A549 (cell line): Measurements from ENCODE around the gene APLN. TPM values are rescaled to one million over a fixed set of nuclear protein-coding genes. Genes with fewer than 3 reads are reported as not detected.

Source experiments
- ATAC-seq, 2 experiments: fragments of 200-7000 bp in 1 of 2; fragments of >200 bp in 1 of 2; cut with Nextera tagmentation in 1 of 2; cut with Tn5 transposase in 1 of 2; 3 replicates each; pipeline versions ENCODE4 v1.8.0 to v1.9.1; 2018 to 2020; ENCODE audit warnings: mild to moderate bottlenecking in 1 of 2, moderate library complexity in 1 of 2
- CTCF ChIA-PET: fragments of 300-600 bp; sonication (Branson Sonifier 250); formaldehyde crosslinking; extraction: SDS; loops from one replicate; lab custom pipeline; 2021; ENCODE audit warnings: antibody characterized with exemption, inconsistent platforms; lab: Yijun Ruan, JAX
- POLR2A ChIA-PET: fragments of 350-600 bp; formaldehyde crosslinking; extraction: SDS; loops from one replicate; lab custom pipeline; 2021; ENCODE audit warnings: antibody characterized with exemption, inconsistent platforms; lab: Yijun Ruan, JAX
- DNase-seq, 2 experiments: peaks; one replicate each; pipeline versions ENCODE4 v3.0.0 to v3.0.0-alpha.2; 2011 to 2016; ENCODE audit warnings: low read depth in 1 of 2, low spot score in 1 of 2
- FAIRE-seq: peaks from 2 replicates; lab custom pipeline; 2011; peaks lifted over from hg19 to GRCh38; lab: Jason Lieb, UNC
- H3K27ac ChIP-seq, 2 experiments: fragments of >200 bp; sonication (Bioruptor Twin); formaldehyde crosslinking; 3 replicates each; pipeline ENCODE4 v1.5.1; 2016 to 2017
- H3K4me1 ChIP-seq: fragments of >200 bp; sonication (Bioruptor Twin); formaldehyde crosslinking; 3 replicates; pipeline ENCODE4 v1.6.1; 2016
- H3K4me2 ChIP-seq: fragments of >200 bp; sonication (Bioruptor Twin); formaldehyde crosslinking; 3 replicates; pipeline ENCODE4 v1.6.1; 2016
- H3K4me3 ChIP-seq: fragments of >200 bp; sonication (Bioruptor Twin); formaldehyde crosslinking; 3 replicates; pipeline ENCODE4 v1.5.1; 2016
- H3K9me3 ChIP-seq: fragments of >200 bp; sonication (Bioruptor Twin); formaldehyde crosslinking; 3 replicates; pipeline ENCODE4 v1.6.1; 2016
- CBX8 ChIP-seq: fragments of 200-600 bp; sonication (generic); IDR thresholded peaks from 2 replicates; pipeline ENCODE4 v1.6.1; 2016
- EHF ChIP-seq: fragments of 250-450 bp; sonication (Bioruptor Pico); IDR thresholded peaks from 2 replicates; pipeline ENCODE4 v1.5.0; 2020; ENCODE audit warnings: mild to moderate bottlenecking
- ELK1 ChIP-seq: fragments of 150-350 bp; IDR thresholded peaks from 2 replicates; pipeline ENCODE4 v1.6.1; 2014; ENCODE audit warnings: low read depth, mild to moderate bottlenecking, low read length
- FOXS1 ChIP-seq: fragments of 250-450 bp; sonication (Bioruptor Pico); IDR thresholded peaks from 2 replicates; pipeline ENCODE4 v1.5.0; 2020; ENCODE audit warnings: mild to moderate bottlenecking, moderate library complexity
- HES2 ChIP-seq: fragments of >200 bp; sonication (Bioruptor Twin); formaldehyde crosslinking; IDR thresholded peaks from 2 replicates; pipeline ENCODE4 v1.6.1; 2016
- HMGXB4 ChIP-seq: fragments of 250-450 bp; sonication (Bioruptor Pico); IDR thresholded peaks from 2 replicates; pipeline ENCODE4 v1.5.0; 2021; ENCODE audit warnings: mild to moderate bottlenecking, moderate library complexity, borderline replicate concordance
- HOXB13 ChIP-seq: fragments of 250-450 bp; sonication (Bioruptor Pico); IDR thresholded peaks from 2 replicates; pipeline ENCODE4 v1.5.0; 2020; ENCODE audit warnings: low read depth, mild to moderate bottlenecking, moderate library complexity
- MAZ ChIP-seq: fragments of 150-350 bp; IDR thresholded peaks from 2 replicates; pipeline ENCODE4 v1.6.1; 2014; ENCODE audit warnings: antibody characterized with exemption, low read depth, low read length, borderline replicate concordance
- MYC ChIP-seq: IDR thresholded peaks from 2 replicates; pipeline ENCODE4 v1.6.1; 2012; ENCODE audit warnings: mild to moderate bottlenecking, inconsistent platforms, low read length, improper control_type of control experiment, borderline replicate concordance
- NPAS2 ChIP-seq: fragments of 250-450 bp; sonication (Bioruptor Pico); IDR thresholded peaks from 2 replicates; pipeline ENCODE4 v1.8.0; 2022; ENCODE audit warnings: mild to moderate bottlenecking, moderate library complexity, borderline replicate concordance
- POLR2A ChIP-seq: IDR thresholded peaks from 2 replicates; pipeline ENCODE4 v1.6.1; 2012; ENCODE audit warnings: mild to moderate bottlenecking, low read length
- RAD21 ChIP-seq, 2 experiments: fragments of >200 bp in 1 of 2; sonication (Bioruptor Twin) in 1 of 2; formaldehyde crosslinking in 1 of 2; IDR thresholded peaks in 1 of 2; conservative IDR thresholded peaks in 1 of 2; 2 replicates in 1 of 2; 3 replicates in 1 of 2; pipeline ENCODE4 v1.6.1; 2012 to 2018; ENCODE audit warnings: inconsistent platforms in 1 of 2
- RARB ChIP-seq: fragments of 250-450 bp; sonication (Bioruptor Pico); IDR thresholded peaks from 2 replicates; pipeline ENCODE4 v1.8.0; 2021; ENCODE audit warnings: mild to moderate bottlenecking, moderate library complexity
- REST ChIP-seq: fragments of 200-600 bp; sonication (generic); IDR thresholded peaks from 2 replicates; pipeline ENCODE4 v1.6.1; 2016; ENCODE audit warnings: antibody characterized with exemption, mild to moderate bottlenecking, moderate library complexity
- TP53 ChIP-seq: fragments of 250-450 bp; sonication (Bioruptor Pico); IDR thresholded peaks from 2 replicates; pipeline ENCODE4 v1.5.0; 2021; ENCODE audit warnings: mild to moderate bottlenecking, moderate library complexity
- ZC3H11A ChIP-seq: fragments of 450-650 bp; IDR thresholded peaks from 2 replicates; pipeline ENCODE4 v1.6.1; 2014; ENCODE audit warnings: antibody characterized with exemption, mild to moderate bottlenecking
- ZFP36 ChIP-seq: fragments of 450-650 bp; IDR thresholded peaks from 2 replicates; pipeline ENCODE4 v1.6.1; 2014; ENCODE audit warnings: borderline replicate concordance; ENCODE audit not compliant: partially characterized antibody
- ZNF302 ChIP-seq: fragments of 250-450 bp; sonication (Bioruptor Pico); IDR thresholded peaks from 2 replicates; pipeline ENCODE4 v1.9.0; 2021; ENCODE audit warnings: inconsistent platforms, mild to moderate bottlenecking, moderate library complexity
- WGBS: methylation state at CpG from one replicate; pipeline ENCODE4 v1.1.6; 2017; ENCODE audit errors: missing lambda C conversion rate; 5-methylcytosine and 5-hydroxymethylcytosine counted together
- polyA plus RNA-seq, 4 experiments: library from polyadenylated mRNA; depleted of rRNA in 3 of 4; stranded (reverse); fragments of >200 nt; fragmentation: RNase III in 1 of 4; extraction: RNeasy Plus Mini Kit Qiagen cat#74134 plus additional on column Dnase treatment in 1 of 4; gene quantifications; 2 replicates in 3 of 4; 3 replicates in 1 of 4; pipeline ENCODE4 v1.2.3, GENCODE V29; 2011 to 2017
- TF ChIP-seq, protein P1 (sequence below): IDR thresholded peaks from 2 replicates; pipeline ENCODE4 v1.6.1; 2012; ENCODE audit warnings: low read depth, borderline replicate concordance
- TF ChIP-seq, protein P2 (sequence below): fragments of 250-450 bp; sonication (Bioruptor Pico); IDR thresholded peaks from 2 replicates; pipeline ENCODE4 v1.5.0; 2020; ENCODE audit warnings: low read depth, mild to moderate bottlenecking, moderate library complexity

The APLN gene
- polyA plus RNA-seq, 2 of the 4 experiments (the other 2 are of a cell fraction) = 0.18 to 0.74 TPM

- FAIRE-seq (no peak), DNase-seq (no peak), ATAC-seq (no peak)
- CTCF ChIA-PET = interaction anchor here (1.1 to 2.8 kb wide), 3 partner anchors 14 to 410 kb away, joined by 3 to 14 read pairs (median 8); no protein-coding TSS in a partner anchor
- no peaks in the 10 kb centered on the region for H3K9me3 ChIP-seq
- 64% methylated on average over 7 of the region's 7 CpGs for WGBS
- H3K4me1 ChIP-seq = peaks cover 7% of the 10 kb centered on the region; the same call in 2 of the 3 replicates
- TF ChIP-seq MAZ (no peak), HOXB13 (no peak), POLR2A (no peak), EHF (CRISPR knock-in tag) (no peak), ZFP36 (no peak), FOXS1 (CRISPR knock-in tag) (no peak), ELK1 (no peak), CBX8 (no peak), RARB (CRISPR knock-in tag) (no peak), ZNF302 (no peak), REST (no peak), TP53 (CRISPR knock-in tag) (no peak), HMGXB4 (CRISPR knock-in tag) (no peak), NPAS2 (CRISPR knock-in tag) (no peak), ZC3H11A (no peak), RAD21 (conservative IDR thresholded peaks at IDR 0.05 in 1 of 2, IDR thresholded peaks at IDR 0.05 in 1 of 2) (no peak), HES2 (no peak), MYC (no peak)
- TF ChIP-seq, protein P1, sequence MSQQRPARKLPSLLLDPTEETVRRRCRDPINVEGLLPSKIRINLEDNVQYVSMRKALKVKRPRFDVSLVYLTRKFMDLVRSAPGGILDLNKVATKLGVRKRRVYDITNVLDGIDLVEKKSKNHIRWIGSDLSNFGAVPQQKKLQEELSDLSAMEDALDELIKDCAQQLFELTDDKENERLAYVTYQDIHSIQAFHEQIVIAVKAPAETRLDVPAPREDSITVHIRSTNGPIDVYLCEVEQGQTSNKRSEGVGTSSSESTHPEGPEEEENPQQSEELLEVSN = no peak
- TF ChIP-seq, protein P2, sequence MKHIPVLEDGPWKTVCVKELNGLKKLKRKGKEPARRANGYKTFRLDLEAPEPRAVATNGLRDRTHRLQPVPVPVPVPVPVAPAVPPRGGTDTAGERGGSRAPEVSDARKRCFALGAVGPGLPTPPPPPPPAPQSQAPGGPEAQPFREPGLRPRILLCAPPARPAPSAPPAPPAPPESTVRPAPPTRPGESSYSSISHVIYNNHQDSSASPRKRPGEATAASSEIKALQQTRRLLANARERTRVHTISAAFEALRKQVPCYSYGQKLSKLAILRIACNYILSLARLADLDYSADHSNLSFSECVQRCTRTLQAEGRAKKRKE (CRISPR knock-in tag) = no peak
- no peak overlapping the region for H3K4me3 ChIP-seq
- no peak overlapping the region for H3K4me2 ChIP-seq
- POLR2A ChIA-PET = no interaction called here
- no peak overlapping the region for H3K27ac ChIP-seq
Measured at GRCh38 chrX:129650821-129651510, 3.8 kb downstream of the APLN start.
